K562 (cell line): ENCODE measurements around the gene TBXA2R. TPM values are rescaled to one million over a fixed set of nuclear protein-coding genes. Genes with fewer than 3 reads are reported as not detected.
A peak's percentile ranks its signal among the peaks of the same experiment; 100 is the strongest.

Source experiments
- MTF1 ChIP-seq: fragments of 250-450 bp; sonication (Bioruptor Pico); IDR thresholded peaks from 2 replicates; pipeline ENCODE4 v1.9.0; 2021; ENCODE audit warnings: moderate library complexity, mild to moderate bottlenecking, inconsistent platforms, borderline replicate concordance
- POLR3G ChIP-seq: IDR thresholded peaks from 2 replicates; pipeline ENCODE4 v1.6.1; 2011; ENCODE audit not compliant: insufficient read length, insufficient replicate concordance; ENCODE audit errors: extremely low read depth
- RBM22 ChIP-seq: fragments of 200-400 bp; formaldehyde crosslinking; IDR thresholded peaks from 2 replicates; pipeline ENCODE4 v1.6.1; 2018; ENCODE audit warnings: low read length, low read depth; ENCODE audit not compliant: poor library complexity, severe bottlenecking
- REST ChIP-seq, 2 experiments: fragments of 450-650 bp; formaldehyde crosslinking in 1 of 2; IDR thresholded peaks; 2 replicates each; pipeline versions ENCODE4 v1.4.0 to v1.6.1; 2014 to 2020; ENCODE audit warnings: mild to moderate bottlenecking in 2 of 2, borderline replicate concordance in 1 of 2, low read depth in 1 of 2
- TEAD1 ChIP-seq, 2 experiments: fragments of 450-650 bp in 1 of 2; sonication (generic) in 1 of 2; formaldehyde crosslinking; IDR thresholded peaks; 2 replicates each; pipeline versions ENCODE4 v1.4.0 to v1.8.0; 2020 to 2022; ENCODE audit warnings: mild to moderate bottlenecking in 2 of 2, missing genetic modification reagents in 1 of 2
- ZBTB1 ChIP-seq: sonication (generic); formaldehyde crosslinking; IDR thresholded peaks from 2 replicates; pipeline ENCODE4 v1.8.1; 2023; ENCODE audit warnings: missing genetic modification reagents, low read depth, mild to moderate bottlenecking, borderline replicate concordance
- polyA plus RNA-seq, 8 experiments: library from polyadenylated mRNA; depleted of rRNA in 4 of 8; stranded (reverse) in 5 of 8; unstranded in 3 of 8; fragments of >200 nt; fragmentation: Nextera tagmentation in 2 of 8; fragmentation: Illumina TruSeq in 1 of 8; extraction: Ambion mirVana in 2 of 8; extraction: Trizol in 1 of 8; gene quantifications; 2 replicates each; pipeline versions ENCODE4 v1.2.1 to v1.2.3, GENCODE V29; 2011 to 2014; ENCODE audit warnings: inconsistent platforms in 1 of 8, missing spikeins in 1 of 8
- total RNA-seq, 7 experiments: library from RNA; depleted of rRNA in 6 of 7; stranded (reverse); fragments of >200 nt in 6 of 7; fragmentation: Illumina TruSeq in 2 of 7; extraction: Trizol in 2 of 7; gene quantifications; 2 replicates each; pipeline versions ENCODE4 v1.2.1 to v1.2.3, GENCODE V29; 2011 to 2021; ENCODE audit warnings: low replicate concordance in 1 of 7
- TF ChIP-seq, protein P1 (sequence below): sonication (generic); formaldehyde crosslinking; IDR thresholded peaks from 2 replicates; pipeline ENCODE4 v1.8.1; 2023; ENCODE audit warnings: mild to moderate bottlenecking, missing genetic modification reagents

TBXA2R gene
- total and polyA plus RNA-seq, 9 of the 15 experiments (the other 6 are each of a cell fraction or from before 2014, with no cell fraction given), result 1.5 to 24.0 (median 2.8) TPM

DNA sequence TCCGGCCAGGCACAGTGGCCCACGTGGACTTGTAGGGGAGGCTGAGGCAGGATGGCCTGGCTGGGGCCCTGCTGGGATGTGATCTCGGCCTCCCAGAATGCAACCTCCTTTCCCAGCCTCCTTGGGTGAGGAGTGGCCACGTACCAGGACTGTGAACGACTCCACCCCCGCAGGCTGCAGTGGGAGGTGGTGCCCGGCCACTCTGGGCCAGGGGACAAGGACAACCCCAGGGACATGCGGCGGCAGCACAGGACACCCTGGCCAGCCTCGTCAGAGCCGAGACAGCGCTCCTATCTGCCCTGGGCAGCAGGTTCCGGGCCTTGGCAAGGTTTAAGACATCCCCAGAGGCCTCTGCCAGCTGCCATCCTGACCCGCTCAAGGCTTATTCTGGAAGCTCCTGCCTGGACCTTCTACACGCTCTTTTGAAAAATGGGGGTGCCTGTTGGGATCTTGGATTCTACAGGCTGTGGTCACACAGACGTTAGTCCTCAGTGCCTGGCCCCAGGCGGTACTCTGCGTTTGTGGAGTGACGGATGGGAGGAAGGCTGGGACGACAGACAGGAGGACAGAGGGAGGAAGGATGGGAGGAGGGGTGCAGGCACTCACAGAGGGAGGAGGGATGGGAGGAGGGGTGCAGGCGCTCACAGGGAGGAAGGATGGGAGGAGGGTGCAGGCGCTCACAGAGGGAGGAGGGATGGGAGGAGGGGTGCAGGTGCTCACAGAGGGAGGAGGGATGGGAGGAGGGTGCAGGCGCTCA is 39.8 kb upstream of the TBXA2R start (continued):
- TF ChIP-seq REST (IDR thresholded peaks at IDR 0.05; ENCODE audit: borderline replicate concordance), result no peak
- TF ChIP-seq REST (CRISPR knock-in tag; IDR thresholded peaks at IDR 0.05; ENCODE audit: low read depth), result no peak
- TF ChIP-seq TEAD1 (CRISPR knock-in tag; IDR thresholded peaks at IDR 0.05), result no peak
- no peak for TF ChIP-seq RBM22
- TF ChIP-seq POLR3G, result no peak
- no peak for TF ChIP-seq ZBTB1 (CRISPR knock-in tag)
- TF ChIP-seq, protein P1, sequence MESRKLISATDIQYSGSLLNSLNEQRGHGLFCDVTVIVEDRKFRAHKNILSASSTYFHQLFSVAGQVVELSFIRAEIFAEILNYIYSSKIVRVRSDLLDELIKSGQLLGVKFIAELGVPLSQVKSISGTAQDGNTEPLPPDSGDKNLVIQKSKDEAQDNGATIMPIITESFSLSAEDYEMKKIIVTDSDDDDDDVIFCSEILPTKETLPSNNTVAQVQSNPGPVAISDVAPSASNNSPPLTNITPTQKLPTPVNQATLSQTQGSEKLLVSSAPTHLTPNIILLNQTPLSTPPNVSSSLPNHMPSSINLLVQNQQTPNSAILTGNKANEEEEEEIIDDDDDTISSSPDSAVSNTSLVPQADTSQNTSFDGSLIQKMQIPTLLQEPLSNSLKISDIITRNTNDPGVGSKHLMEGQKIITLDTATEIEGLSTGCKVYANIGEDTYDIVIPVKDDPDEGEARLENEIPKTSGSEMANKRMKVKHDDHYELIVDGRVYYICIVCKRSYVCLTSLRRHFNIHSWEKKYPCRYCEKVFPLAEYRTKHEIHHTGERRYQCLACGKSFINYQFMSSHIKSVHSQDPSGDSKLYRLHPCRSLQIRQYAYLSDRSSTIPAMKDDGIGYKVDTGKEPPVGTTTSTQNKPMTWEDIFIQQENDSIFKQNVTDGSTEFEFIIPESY (CRISPR knock-in tag), result peak; percentile 93
- TF ChIP-seq MTF1, result no peak
